ENCODE results near the gene IL33. TPM values are rescaled to one million over a fixed set of nuclear protein-coding genes. Genes with fewer than 3 reads are reported as not detected.

IL33 gene
- total and polyA plus RNA-seq, 2 experiments from 2014 or later, result not detected

DNA sequence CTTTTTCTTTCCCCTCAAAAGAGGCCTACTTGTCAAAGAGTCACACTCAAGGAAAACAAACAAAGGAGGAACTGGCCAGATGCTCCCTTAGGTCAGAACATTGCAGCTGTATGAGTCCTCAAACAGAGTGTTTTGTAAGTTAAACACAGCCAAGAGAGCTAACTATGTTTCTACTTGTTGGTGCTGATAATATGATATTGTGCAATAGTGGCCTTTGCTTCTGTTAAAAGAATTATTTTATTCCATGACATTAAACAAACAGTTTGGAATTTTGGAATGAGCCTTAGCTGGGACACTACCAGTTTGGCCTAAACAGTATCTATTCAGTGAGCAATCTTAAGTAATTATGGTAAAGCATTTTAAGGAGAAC is 56.6 kb downstream of the IL33 start (continued):
- TF ChIP-seq, protein P1, sequence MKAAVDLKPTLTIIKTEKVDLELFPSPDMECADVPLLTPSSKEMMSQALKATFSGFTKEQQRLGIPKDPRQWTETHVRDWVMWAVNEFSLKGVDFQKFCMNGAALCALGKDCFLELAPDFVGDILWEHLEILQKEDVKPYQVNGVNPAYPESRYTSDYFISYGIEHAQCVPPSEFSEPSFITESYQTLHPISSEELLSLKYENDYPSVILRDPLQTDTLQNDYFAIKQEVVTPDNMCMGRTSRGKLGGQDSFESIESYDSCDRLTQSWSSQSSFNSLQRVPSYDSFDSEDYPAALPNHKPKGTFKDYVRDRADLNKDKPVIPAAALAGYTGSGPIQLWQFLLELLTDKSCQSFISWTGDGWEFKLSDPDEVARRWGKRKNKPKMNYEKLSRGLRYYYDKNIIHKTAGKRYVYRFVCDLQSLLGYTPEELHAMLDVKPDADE (IDR thresholded peaks at IDR 0.05), result no peak
- TF ChIP-seq ZNF114 (CRISPR knock-in tag; IDR thresholded peaks at IDR 0.05), result no peak

DNA sequence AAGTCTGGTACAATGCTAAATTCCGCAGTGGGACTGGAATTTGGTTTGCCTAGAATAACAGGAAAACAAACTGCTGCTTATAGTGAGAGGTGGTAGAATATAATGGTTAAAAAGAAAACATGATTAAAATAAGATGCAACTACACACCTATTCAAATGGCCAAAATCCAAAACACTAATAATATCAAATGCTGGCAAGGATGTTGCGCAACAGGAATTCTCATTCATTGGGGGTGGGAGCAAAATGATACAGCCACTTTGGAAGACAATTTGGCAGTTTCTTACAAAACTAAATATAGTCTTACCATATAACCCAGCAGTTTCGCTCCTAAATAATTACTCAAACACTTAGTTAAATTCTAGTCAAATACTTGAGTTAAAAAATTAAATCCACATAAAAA is 61.8 kb downstream of the IL33 start:
- Mint-ChIP-seq H3K27ac (no peak overlapping the region), H3K4me1 (no peaks in the 10 kb centered on the region), H3K4me3 (no peak overlapping the region), H3K27me3 (ENCODE audit: insufficient read depth, low read depth, poor library complexity) (no peaks in the 10 kb centered on the region), H3K36me3 (ENCODE audit: low read depth) (no peaks in the 10 kb centered on the region), H3K9me3 (no peaks in the 10 kb centered on the region)
- H3K27ac ChIP-seq (ENCODE audit: low read depth), result no peak overlapping the region
- no peaks in the 10 kb centered on the region for H3K9me2 ChIP-seq (ENCODE audit: insufficient read depth)
- H3K36me3 ChIP-seq (ENCODE audit: insufficient read depth), result no peaks in the 10 kb centered on the region
- TF ChIP-seq, protein P2, sequence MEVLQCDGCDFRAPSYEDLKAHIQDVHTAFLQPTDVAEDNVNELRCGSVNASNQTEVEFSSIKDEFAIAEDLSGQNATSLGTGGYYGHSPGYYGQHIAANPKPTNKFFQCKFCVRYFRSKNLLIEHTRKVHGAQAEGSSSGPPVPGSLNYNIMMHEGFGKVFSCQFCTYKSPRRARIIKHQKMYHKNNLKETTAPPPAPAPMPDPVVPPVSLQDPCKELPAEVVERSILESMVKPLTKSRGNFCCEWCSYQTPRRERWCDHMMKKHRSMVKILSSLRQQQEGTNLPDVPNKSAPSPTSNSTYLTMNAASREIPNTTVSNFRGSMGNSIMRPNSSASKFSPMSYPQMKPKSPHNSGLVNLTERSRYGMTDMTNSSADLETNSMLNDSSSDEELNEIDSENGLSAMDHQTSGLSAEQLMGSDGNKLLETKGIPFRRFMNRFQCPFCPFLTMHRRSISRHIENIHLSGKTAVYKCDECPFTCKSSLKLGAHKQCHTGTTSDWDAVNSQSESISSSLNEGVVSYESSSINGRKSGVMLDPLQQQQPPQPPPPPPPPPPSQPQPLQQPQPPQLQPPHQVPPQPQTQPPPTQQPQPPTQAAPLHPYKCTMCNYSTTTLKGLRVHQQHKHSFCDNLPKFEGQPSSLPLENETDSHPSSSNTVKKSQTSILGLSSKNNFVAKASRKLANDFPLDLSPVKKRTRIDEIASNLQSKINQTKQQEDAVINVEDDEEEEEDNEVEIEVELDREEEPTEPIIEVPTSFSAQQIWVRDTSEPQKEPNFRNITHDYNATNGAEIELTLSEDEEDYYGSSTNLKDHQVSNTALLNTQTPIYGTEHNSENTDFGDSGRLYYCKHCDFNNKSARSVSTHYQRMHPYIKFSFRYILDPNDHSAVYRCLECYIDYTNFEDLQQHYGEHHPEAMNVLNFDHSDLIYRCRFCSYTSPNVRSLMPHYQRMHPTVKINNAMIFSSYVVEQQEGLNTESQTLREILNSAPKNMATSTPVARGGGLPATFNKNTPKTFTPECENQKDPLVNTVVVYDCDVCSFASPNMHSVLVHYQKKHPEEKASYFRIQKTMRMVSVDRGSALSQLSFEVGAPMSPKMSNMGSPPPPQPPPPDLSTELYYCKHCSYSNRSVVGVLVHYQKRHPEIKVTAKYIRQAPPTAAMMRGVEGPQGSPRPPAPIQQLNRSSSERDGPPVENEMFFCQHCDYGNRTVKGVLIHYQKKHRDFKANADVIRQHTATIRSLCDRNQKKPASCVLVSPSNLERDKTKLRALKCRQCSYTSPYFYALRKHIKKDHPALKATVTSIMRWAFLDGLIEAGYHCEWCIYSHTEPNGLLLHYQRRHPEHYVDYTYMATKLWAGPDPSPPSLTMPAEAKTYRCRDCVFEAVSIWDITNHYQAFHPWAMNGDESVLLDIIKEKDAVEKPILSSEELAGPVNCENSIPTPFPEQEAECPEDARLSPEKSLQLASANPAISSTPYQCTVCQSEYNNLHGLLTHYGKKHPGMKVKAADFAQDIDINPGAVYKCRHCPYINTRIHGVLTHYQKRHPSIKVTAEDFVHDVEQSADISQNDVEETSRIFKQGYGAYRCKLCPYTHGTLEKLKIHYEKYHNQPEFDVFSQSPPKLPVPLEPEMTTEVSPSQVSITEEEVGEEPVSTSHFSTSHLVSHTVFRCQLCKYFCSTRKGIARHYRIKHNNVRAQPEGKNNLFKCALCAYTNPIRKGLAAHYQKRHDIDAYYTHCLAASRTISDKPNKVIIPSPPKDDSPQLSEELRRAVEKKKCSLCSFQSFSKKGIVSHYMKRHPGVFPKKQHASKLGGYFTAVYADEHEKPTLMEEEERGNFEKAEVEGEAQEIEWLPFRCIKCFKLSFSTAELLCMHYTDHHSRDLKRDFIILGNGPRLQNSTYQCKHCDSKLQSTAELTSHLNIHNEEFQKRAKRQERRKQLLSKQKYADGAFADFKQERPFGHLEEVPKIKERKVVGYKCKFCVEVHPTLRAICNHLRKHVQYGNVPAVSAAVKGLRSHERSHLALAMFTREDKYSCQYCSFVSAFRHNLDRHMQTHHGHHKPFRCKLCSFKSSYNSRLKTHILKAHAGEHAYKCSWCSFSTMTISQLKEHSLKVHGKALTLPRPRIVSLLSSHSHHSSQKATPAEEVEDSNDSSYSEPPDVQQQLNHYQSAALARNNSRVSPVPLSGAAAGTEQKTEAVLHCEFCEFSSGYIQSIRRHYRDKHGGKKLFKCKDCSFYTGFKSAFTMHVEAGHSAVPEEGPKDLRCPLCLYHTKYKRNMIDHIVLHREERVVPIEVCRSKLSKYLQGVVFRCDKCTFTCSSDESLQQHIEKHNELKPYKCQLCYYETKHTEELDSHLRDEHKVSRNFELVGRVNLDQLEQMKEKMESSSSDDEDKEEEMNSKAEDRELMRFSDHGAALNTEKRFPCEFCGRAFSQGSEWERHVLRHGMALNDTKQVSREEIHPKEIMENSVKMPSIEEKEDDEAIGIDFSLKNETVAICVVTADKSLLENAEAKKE (CRISPR knock-in tag; IDR thresholded peaks at IDR 0.05), result no peak
- no peak for TF ChIP-seq ZNF114 (CRISPR knock-in tag; IDR thresholded peaks at IDR 0.05)
- TF ChIP-seq EZH2 (IDR thresholded peaks at IDR 0.05; ENCODE audit: low read depth, unreplicated experiment), result no peak
- TF ChIP-seq ZNF331 (CRISPR knock-in tag; IDR thresholded peaks at IDR 0.05; ENCODE audit: low read depth), result no peak
- no peaks in the 10 kb centered on the region for H3K4me1 ChIP-seq (ENCODE audit: insufficient read depth)
- no peak for ATAC-seq
- H2AFZ ChIP-seq, result no peak overlapping the region
- H3K79me2 ChIP-seq (replicated peaks; ENCODE audit: insufficient read depth), result no peaks in the 10 kb centered on the region
- H3K4me2 ChIP-seq, result no peak overlapping the region
- H3F3A ChIP-seq (replicated peaks; ENCODE audit: low read depth), result no peaks in the 10 kb centered on the region
- no peaks in the 10 kb centered on the region for H3K27me3 ChIP-seq (ENCODE audit: insufficient read depth)
- no peaks in the 10 kb centered on the region for H4K20me1 ChIP-seq (replicated peaks; ENCODE audit: insufficient read depth)
- no peak for DNase-seq (ENCODE audit: low spot score)
- no peak overlapping the region for H3K4me3 ChIP-seq

Data from GM23338 (cell line).